GM21360 (cell line): ENCODE measurements around the gene BRSK2.
"Not testable (repeated sequence)": the region's sequence is repeated elsewhere in the genome, so short reads cannot be mapped to it uniquely, and the experiment has no call there.

Source experiments
- ATAC-seq: cut with Tn5 transposase; IDR thresholded peaks from one replicate; pipeline ENCODE4 v1.9.1; 2021; ENCODE audit warnings: mild to moderate bottlenecking, moderate library complexity; ENCODE audit not compliant: unreplicated experiment

The BRSK2 gene

DNA sequence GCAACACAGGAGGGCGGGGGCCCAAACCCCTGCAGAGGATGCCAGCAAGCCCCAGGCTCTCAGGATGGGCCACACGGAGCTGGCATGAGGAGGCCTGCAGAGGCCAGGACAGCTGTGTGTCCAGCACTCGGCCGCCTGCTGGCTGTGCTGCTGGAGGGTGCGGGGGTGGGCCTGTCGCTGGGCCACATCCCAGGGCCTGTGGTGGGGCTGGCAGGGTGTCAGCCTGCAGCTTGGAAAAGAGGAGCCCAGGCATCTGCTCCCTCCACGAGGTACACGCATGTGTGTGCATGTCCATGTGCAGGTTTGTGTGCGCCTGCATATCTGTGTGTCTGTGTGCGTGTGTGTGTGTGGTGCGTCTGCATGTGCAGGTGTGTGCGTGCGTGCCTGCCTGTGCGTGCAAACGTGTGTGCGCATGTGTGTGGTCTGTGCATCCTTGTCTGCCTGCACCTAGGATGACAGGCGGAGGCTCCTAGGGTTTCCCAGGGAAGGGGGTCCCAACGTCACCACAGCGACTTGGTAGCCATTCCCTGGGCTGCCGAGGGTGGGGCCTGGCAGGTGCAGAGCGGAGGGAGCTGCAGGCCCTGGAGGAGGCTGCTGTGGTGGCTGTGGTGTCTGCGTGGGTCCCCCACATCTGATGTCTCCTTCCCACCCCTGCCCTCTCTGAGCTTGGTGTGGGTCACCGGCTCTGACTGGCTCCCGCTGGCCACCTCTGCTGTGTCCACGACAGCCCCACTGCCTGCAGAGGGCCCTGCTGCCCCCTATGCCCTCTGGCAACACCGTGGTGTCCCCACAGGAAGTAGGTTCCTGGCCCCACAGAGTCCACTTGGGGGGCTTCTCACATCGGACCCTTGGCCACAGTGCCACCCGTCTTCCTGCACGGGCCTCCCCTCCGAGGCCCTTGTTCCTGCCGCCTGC is 17.1 kb downstream of the BRSK2 start:
- no peak for ATAC-seq

DNA sequence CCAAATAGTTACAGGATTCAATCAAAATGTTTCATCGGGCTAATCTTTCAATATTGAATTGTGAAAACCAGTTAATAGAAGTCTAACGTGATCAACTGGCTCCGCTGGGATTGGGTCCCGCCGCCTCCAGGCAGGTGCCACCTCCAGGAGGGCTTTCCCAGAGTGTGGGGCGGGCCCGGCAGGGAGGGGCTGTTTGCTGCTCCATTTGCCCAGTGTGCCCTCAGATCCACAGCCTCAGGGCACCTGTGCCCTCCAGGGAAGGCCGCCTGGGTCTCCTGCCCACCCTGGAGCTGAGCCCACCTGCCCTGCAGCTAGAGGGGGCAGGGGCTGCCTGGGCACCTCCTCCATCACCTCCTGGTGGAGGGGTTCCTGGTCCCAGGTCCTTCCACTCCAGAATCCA is 17.9 kb downstream of the BRSK2 start:
- ATAC-seq, result no peak

DNA sequence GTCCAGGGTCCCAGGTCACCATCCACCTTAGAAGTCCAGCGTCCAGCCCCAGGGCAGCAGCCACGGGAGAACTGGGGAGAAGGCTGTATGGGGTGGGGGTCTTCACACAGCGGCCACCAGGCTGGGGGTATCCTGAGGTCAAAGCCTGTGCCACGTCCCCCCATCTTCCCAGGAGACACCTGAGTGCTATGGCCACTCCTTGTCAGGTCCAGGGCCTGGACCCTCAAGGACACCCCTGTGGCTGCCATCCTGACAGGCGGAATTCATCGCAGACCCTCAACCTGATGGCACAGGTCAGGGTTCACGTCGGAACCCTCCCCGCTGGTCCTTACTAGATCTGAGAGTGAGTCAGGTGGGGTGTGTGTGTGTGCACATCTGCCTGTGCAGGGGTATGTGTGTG is 18.6 kb downstream of the BRSK2 start:
- ATAC-seq, result no peak

DNA sequence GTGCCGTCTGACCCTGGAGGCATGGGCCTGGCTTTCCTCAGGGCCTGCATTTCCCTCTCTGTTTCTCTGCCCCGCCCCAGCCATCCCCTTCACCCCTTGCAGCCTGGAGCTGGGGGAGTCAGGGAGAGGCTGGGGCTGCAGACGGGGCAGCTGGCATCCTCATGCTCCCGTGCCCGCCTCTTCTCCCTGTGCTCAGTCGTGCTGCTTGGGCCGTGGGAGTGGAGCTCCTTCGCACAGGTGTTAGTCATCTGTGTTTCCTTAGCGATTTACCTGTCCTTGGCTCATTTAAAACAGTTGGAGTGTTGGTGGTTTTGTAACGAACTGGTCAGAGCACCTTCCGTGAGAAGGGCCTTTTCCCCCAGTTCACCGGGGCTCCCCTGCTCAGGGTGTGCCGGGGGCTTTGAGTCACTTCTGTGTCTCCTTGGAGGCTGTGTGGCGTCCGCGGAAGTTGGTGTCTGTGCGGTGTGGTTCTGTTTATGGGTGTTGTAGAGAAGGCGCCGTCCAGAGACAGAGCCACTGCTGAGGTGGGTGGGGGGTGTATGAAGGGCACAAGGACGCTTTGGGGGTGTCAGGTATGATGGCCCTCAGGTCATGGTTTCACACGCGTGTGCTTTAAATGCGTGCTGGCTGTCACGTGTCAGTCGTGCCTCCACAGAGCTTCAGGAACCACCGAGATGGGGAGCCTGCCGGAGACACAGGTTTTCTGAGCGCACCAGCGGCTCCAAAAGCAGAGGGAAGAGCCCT is 19.5 kb downstream of the BRSK2 start:
- ATAC-seq, result no peak

DNA sequence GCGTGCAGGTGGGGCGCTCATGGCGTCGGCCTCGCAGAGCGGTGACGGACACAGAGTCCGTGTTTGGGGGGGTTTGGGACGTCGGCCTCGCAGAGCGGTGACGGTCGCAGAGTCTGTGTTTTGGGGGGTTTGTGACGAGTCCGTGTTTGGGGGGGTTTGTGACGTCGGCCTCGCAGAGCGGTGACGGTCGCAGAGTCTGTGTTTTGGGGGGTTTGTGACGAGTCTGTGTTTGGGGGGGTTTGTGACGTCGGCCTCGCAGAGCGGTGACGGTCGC is 20.1 kb downstream of the BRSK2 start:
- ATAC-seq, result not testable (repeated sequence)

DNA sequence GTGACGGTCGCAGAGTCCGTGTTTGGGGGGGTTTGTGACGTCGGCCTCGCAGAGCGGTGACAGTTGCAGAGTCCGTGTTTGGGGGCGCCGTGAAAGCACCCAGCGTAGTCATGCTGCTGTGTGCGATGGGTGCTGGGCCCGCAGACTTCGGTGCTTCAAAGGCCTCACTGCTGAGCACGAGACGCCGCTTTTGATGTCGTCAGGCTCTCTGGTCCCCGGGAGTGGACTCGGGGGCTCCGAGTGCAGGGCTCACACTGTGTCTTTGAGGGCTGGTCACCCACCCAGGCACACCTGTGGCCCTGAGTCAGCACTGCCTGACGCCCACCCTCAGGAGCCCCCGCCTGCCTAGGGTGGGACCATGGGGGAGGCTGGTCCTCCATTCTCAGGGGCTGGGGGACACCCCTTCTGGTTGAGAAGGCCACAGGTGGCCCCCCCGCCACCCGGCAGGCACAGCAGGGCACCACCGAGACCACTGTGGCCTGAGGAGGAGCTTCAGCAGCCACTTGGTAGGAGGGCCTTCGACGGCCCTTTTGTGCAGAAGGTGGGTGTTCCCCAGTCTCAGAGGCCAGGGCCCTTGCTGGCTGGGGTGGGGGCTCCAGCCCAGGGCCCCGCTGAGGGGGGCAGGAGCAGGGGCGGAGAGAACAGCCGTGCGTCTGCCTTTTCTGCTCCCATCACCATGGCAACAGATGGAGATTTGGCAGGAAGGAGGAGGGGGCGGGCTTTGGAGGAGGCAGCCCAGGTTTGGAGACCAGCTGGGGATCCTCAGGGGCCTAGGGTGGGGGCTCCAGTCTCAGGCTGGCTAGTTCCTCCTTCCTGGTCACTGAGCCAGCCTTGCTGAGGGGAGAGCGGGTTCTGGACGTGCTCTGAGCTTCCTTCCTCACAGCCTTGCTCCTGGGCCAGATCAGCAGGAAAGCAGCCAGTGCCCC is 20.9 kb downstream of the BRSK2 start:
- no peak for ATAC-seq

DNA sequence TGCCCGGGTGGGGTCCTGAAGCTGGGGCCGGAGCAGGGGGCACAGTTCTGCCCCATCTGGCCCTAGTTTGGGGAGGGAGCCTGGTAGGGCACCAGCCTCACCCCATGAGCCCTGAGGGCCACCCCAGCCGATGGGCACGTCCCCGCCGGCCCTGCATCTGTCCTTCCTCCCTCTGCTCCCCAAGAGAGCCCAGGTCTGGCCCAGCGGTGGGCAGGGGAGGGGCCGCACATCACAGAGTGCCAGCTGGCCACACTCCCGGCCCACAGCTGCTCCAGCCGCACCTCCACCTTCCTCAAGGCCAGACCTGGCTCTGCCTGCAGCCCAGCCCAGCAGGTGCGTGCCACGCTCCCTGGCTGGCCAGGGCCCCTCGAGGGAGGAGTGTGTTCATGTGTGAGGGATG is 21.6 kb downstream of the BRSK2 start:
- no peak for ATAC-seq

DNA sequence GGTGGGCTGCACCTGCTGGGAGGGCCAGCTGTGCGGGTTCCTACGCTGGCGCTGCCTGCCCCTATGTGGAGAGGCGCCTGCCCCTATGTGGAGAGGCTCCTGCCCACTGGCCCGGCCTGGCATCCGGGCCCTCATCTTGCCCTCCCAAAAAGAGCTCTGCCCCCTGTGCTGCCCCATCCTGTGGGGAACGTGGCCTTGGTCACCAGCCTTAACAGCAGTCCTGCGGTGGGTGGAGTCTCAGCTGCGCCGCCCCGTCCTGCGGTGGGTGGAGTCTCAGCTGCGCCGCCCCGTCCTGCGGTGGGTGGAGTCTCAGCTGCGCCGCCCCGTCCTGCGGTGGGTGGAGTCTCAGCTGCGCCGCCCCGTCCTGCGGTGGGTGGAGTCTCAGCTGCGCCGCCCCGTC is 22.0 kb downstream of the BRSK2 start:
- ATAC-seq, result not testable (repeated sequence)

DNA sequence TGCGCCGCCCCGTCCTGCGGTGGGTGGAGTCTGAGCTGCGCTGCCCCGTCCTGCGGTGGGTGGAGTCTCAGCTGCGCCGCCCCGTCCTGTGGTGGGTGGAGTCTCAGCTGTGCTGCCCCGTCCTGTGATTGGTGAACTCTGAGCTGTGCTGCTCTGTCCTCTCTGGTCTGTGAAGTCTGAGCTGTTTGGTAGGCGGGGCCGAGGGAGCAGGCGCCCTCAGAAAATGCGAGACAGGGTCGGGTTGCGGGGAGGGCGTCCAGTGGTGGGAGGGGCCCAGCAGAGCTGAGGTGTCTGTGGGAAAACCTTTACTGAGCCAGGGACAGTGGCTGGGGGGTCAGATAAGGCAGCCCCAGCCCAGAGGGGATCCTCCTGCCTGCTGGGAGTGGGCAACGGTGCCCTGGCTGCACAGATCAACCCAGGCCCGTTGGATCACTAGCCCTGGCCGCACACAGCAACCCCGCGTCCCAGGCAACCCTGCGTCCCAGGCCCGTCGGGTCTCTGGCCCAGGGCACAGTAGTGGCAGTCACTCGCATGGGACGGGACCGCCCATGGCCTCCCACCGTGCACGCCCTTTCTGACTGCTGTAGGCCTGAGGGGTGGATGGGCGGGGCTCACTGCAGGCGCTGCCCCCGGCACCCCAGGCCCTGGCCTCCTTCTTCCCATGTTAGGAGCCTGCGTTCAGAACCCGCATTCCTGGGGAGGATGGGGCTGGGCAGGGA is 22.8 kb downstream of the BRSK2 start:
- no peak for ATAC-seq

DNA sequence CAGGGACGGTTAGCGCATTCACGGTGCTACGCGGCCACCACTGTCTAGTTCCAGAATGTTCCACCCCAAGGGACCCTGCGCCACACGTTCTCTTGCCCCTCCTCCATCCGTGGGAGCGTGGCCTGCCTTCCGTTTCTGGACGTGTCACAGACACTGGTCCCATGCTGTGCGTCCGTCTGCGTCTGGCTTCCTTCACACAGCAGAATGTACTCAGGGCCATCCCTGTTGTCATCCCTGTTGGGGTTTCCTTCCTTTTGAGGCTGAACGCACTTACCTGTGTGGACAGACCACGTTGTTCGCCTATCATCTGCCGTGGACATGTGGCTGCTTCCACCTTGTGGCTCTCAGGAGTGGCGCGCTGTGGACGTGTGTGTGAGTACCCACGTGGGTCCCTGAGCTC is 24.9 kb downstream of the BRSK2 start:
- ATAC-seq, result no peak

DNA sequence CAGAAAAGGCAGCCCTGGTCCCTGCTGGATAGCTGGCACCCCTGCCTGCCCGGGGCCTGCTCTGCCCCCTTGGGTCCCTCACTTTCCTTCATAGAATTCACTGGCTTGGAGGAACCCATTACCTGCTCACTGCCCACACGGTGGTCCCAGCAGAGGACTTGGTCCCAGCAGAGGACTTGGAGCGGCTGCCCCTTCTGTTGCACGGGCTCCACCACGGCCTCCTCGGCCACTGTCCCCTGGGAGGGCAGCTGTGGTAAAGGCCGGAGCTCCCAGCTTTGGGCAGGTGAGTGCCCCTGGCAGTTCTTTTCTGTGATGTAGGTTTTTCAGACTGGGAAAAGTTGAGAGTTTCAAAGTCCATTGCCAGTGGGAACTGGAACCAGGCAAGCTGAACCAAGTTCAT is 25.9 kb downstream of the BRSK2 start:
- ATAC-seq, result no peak

DNA sequence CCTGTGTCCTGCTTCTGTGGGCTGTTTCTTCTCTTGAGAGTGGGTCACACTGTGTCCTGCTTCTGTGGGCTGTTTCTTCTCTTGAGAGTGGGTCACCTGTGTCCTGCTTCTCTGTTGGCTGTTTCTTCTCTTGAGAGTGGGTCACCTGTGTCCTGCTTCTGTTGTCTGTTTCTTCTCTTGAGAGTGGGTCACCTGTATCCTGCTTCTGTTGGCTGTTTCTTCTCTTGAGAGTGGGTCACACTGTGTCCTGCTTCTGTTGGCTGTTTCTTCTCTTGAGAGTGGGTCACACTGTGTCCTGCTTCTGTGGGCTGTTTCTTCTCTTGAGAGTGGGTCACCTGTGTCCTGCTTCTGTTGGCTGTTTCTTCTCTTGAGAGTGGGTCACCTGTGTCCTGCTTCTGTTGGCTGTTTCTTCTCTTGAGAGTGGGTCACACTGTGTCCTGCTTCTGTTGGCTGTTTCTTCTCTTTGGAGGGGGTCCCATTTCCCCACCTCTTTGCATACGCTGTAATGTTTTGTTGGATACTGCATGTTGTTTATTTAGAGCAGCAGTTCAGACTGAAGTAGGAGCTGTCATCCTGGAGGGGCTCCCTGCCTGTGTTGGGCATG is 28.6 kb downstream of the BRSK2 start:
- not testable (repeated sequence) for ATAC-seq

DNA sequence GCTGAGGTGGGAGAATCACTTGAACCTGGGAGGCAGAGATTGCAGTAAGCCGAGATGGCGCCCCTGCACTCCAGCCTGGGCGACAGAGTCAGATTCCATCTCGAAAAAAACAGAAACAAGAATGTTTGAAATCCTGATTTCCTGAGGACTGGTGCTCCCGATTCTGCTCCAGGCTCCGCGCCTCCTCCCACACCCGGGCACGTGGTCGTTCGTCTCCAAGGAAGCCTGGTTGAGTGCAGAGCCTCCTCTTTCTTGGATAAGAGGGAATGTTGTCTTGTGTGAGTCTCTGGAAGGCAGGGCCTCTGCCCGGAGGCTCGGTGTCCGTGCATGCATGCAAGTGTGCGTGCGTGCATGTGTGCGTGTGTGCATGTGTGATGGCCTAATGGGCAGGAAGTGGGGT is 30.1 kb downstream of the BRSK2 start:
- ATAC-seq, result no peak

DNA sequence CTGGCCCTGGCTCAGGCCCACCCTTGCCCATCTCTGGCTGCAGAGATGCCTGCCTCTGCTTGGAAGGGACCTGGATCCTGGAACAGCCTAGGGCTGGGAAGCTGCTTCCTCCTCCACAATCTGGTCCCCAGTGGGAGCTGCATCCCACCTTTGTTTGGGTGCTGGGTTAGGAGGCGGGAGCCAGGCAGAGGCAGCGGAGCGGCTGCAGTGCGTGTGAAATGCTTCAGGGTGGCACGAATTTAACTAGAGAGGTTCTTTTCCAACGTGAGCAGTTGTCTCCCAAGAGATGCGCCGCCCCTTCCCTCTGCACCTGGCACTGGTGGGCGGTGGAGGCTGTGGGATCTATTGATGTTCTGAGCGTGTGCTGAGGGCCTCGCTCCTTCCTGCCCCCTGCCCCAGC is 31.6 kb downstream of the BRSK2 start:
- ATAC-seq, result no peak

DNA sequence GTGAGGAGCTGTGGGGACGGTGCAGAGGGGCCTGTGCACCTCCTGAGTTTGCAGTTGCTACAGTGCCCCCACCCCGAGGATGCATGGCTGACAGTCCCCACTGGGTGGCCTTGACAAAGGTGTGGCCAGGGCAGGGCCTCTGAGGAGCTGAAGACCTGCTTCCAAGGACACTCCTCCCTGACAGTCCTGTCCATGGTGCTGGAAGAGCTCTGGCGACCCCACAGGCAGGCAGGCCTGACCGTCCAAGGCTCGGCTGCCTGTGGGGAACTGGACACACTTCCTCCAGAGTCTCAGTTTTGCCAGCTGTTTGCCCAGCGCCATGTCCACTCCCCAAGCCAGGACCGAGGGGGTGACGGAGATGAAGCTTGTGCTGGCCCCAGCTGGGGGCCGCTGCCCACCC is 32.7 kb downstream of the BRSK2 start:
- no peak for ATAC-seq

DNA sequence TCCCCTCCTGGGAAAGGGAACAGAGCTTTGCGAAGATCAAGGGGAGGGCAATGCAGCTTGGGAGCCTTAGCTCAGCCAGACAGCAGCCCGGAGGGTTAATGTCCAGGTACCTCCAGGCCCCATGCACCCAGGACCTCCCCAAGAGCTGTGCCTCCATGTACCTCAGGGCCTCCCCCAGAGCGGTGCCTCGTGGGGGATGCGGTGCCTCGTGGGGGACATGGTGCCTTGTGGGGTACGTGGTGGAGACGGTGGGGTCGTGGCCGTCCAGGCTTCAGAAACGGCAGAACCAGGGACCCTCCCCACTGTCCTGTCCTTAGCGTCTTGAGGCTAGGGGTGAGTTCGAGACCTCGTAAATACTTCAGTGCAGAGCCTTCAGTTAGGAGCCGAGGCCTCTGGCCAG is 33.2 kb downstream of the BRSK2 start:
- no peak for ATAC-seq

DNA sequence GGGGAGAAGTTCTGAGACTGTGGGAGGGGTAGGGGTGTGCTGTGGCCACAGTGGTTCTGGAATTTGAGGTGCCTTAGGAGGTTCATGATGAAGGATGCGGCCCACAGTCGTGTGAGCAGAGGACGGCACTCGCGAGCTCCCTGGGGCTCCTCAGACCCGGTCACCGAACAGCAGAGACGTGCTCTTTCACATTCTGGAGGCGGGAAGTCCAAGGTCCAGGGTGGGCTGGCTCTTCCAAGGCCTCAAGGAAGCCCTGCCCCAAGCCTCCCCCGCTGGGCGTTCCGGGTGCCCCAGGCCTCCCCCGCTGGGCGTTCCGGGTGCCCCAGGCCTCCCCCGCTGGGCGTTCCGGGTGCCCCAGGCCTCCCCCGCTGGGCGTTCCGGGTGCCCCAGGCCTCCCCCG is 33.7 kb downstream of the BRSK2 start:
- not testable (repeated sequence) for ATAC-seq

DNA sequence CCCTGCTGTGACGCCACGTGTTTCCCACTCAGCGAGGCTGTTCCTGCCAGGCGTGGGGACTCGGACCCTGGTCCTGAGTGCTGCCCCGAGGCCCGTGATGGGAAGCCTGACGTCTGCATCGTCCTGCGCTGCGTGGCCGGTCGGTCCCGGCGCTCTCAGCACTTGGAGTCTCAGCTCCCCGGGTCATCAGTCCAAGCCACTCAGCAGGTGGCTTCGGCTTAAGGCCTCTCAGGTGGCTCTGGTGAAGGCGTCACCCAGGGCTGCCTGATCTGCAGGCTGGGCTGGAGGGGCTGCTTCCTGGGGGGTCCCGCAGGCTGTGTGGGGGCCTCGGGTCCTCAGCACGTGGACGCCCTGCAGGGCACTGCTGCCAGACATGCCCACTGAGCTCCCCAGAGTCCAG is 35.3 kb downstream of the BRSK2 start:
- ATAC-seq, result no peak

DNA sequence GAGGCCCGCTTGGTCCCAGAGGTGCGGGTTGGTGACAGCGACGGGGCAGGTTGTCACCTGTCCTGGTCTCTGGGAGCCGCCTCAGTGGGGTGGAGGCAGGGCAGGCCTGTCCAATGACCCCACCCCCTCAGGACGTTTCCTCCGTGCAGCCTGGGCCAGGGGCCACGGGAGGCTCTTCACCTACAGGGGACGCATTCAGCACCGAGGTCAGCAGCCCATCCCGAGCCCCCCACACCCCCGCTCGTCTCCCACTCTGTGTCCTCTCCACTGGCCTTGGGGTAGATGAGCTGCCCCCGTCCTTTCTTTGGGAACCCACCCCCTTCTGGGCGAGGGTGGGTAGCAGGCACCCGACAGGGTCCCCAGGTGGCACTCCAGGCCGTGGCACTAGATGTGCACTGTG is 35.7 kb downstream of the BRSK2 start:
- ATAC-seq, result no peak

DNA sequence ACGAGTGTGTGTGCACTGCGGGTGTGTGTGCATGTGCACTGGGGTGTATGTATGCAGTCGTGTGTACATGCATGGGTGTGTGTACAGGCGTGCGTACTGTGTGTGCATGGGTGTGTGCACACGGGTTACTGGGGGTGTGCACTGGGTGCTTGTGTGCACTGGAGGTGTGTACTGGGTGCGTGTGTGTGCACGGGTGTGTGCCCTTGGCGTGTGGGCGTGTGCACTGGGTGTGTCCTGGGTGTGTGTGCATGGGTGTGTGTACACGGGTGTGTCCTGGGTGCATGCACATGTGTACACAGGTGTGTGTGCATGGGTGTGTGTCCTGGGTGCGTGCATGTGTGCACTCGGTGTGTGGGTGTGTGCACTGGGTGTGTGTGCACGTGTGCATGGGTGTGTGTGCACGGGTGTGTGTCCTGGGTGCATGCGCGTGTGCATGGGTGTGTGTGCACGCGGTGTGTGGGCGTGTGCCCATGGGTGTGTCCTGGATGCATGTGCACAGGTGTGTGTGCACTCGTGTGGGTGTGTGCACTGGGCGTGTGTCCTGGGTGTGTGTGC is 39.1 kb downstream of the BRSK2 start:
- ATAC-seq, result no peak
